Stimulated activated CD4-positive, alpha-beta T cell treated with anti-CD3 and anti-CD28 coated beads, Interleukin-12 subunit alpha, Interleukin-12 subunit beta, amount 100 ng/mL, for 24 hours (primary cell): ENCODE data around the gene PRDM16.

Experiments used
- DNase-seq, 2 experiments: peaks; one replicate each; pipeline ENCODE4 v3.0.0-alpha.2; 2020; ENCODE audit warnings: low read depth in 2 of 2

Gene PRDM16

DNA sequence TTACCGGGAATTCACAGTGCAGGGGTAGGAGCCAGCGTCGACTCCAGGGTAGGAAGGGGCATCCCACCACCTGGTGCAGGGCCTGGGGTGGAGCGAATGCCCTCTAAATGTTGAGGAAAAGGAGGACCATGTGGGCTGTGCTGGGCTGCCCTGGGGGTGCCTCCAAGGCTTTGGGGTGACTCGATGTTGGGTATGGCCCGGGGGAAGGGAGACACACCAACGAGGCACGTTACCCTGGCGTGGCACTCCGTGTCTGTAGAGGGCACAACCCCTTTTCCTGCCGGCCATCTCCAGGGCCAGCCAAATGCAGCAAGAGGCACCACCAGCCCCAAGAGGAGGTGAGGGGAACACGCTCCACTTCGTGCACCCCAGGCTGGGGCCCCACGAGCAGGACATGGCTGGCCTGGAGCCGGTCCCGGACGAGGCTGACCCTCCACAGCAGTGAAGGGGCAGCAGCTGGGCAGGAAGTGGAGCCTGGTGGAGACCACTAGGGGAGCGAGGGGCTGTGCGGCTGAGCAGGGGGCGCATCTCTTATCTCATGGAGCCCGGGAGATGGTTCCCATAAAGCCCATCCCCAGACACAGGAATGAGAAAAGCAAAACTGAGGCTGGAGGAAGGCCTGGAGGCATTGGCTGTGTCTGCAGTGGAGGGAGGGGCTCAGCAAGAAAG, 36.5 kb upstream of the PRDM16 start:
- DNase-seq = no peak

- no peak for DNase-seq
These were observed 35.8 kb upstream of the PRDM16 start for GRCh38 chr1:3033040-3033789.

GRCh38 chr1:3033790-3034090, 35.3 kb upstream of the PRDM16 start:
- DNase-seq = no peak

DNA sequence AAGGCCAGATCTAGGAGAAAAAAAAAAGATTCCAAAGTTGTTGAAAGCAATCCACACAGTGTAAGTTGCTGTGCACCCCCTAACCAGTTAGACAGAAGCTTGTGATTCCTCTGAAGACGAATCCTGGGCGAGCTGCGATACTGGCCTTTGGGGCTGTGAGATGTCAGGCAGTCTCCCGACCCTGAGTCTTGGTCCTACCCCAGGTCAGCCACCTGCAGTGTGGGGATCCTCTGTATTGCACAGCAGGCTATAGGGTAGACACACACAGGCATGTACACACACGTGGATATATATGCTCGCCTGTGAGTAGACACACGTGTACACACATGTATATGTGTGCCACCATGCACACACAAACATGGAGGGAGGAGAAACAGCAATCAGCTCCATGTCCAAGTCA, 34.8 kb upstream of the PRDM16 start:
- DNase-seq = no peak

DNA sequence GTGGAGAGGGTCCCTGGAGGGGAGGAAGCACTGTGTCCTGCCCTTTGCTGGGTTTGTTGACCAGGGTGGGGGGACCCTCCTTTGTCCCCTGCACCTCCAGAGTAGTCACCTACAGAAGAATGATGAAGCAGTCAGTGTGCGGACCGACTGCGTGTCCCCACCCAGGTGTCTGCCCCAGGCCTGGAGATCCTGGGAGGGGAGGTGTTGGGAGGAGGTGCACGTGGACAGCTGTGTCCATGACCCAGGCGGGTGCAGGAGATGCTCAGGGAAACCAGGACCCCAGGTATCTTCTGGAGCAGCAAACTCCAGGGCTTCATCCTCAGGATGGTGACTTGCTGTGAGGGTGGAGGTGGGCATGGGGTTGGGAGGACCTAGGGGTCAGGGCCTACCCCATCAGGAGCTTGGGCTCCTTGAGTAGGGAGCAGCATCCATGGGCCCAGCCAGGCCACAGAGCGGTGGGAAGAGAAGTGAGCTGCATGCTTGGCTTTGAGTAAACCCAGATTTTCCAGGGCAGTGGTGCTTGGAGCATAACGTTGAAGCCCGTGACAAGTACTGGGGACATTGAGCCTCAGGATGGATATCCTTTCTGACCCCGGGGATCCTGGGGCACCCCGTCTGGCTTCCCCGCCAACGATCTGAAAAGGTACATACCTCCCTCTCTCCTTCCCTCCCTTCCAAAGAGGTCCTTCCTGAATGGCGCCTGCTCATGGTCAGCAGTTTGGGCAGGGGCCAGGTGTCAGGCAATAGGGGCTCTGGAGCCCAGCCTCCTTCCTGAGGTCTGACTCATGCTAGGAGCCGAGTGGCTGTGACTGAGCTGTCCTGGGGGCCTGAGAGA, 34.1 kb upstream of the PRDM16 start:
- DNase-seq = no peak

DNA sequence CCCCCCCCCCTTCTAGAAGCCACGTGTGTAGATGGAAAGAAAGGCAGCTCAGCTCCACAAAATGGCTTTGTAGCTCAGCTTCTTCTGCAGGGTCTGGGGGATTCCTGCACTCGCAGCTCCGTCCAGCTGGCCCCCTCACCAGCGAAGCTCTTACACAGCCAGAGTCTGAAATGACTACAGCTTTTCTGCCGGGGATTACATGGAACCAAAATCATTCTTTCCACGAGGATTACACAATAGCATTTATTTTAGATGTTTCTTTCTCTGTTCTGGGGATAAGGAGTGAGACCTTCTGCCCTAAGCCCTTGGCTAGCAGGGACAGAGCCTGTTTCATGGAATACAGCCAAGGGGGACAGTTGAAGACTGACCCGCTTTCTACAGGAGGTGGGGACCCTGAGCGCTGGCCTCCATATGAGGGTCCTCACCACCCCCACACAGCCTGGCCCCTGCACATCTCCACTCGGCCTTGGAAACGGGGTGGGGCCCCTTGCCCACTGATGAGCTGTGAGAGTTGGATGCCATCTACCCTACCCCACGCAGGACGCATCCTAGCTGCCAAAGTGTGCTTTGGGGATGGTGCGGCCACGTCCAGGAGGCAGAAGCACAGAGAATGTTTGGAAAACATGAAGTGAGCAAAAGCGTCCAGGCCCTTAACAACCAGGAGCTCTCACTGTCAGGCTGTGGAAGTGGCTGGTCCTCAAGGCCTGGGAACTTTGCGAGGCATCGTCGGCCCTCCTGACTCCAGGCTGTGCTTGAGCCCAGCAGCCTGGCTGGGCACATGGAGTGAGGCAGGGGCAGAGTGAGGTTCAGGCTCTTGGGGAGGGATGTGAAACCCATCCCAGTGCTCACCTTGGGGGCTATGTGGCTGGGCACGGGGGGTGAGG, 33.2 kb upstream of the PRDM16 start:
- DNase-seq = no peak

GRCh38 chr1:3036447-3037280, 32.3 kb upstream of the PRDM16 start:
- DNase-seq = no peak

GRCh38 chr1:3037281-3038040, 31.5 kb upstream of the PRDM16 start:
- no peak for DNase-seq

DNA sequence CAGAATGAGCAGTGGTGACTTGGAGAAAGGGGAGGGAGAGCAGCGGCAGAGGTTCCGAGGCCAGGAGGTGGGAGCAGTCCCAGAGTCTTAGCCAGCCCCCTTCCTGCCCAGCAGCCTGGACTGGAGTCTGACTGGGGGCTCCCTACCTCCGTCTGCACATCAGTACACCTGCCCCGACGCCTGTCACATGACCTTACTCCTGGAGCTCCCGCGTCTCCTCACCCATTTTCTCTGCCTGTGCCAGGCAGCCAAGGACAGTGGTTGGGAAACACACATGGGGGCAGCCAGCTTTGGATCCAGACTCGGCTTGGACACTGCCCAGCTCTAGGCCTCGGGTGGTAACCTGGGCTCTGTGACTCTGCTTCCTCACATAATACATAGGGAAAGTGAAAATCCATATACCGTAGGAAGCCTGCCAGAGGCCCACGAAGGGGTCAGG, 30.9 kb upstream of the PRDM16 start:
- no peak for DNase-seq

- no peak for DNase-seq
These were observed 30.3 kb upstream of the PRDM16 start for GRCh38 chr1:3038571-3039181.

DNA sequence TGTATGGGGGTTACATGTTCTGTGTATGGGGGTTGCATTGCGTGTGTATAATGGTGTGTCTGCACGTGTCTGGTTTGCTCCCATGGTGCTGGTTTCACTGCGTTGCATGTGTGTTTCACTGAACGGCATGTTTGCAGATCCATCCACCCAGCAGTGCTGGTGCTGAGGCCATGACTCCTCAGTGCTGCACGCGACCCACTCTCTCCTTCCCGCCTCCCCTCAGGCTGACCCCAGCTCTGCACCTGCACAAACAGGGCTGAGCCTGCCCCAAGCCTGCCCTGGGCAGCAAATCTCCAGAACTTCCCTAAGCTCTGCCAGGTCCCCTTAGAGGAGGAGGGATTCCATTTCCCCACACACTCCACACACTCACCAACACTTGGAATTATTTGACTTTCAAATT, 29.0 kb upstream of the PRDM16 start:
- no peak for DNase-seq

- DNase-seq = no peak
These were observed 26.5 kb upstream of the PRDM16 start for GRCh38 chr1:3042481-3042880.

DNA sequence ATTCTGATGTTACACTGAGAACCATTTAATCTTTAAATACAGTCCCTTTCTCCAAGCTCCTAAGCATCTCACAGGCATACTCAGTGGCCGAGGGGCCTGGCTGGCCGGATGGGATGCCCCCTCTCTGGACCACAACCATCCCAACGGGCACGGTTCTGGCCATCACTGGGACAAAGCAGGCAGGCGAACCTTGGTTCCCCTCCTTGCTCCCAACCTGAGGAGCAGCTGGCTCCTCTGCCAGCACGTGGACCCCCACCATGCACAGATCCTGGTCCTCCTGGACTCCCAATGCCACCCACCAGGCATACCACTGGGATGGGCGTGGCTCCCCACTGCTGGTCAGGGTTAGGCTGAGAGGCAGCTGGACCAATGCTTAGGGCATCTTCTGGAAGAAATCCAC, 19.8 kb upstream of the PRDM16 start:
- DNase-seq = no peak

- DNase-seq = no peak
These were observed 19.1 kb upstream of the PRDM16 start for GRCh38 chr1:3049905-3050304.

- no peak for DNase-seq
These were observed 18.4 kb upstream of the PRDM16 start for GRCh38 chr1:3050603-3051002.

DNA sequence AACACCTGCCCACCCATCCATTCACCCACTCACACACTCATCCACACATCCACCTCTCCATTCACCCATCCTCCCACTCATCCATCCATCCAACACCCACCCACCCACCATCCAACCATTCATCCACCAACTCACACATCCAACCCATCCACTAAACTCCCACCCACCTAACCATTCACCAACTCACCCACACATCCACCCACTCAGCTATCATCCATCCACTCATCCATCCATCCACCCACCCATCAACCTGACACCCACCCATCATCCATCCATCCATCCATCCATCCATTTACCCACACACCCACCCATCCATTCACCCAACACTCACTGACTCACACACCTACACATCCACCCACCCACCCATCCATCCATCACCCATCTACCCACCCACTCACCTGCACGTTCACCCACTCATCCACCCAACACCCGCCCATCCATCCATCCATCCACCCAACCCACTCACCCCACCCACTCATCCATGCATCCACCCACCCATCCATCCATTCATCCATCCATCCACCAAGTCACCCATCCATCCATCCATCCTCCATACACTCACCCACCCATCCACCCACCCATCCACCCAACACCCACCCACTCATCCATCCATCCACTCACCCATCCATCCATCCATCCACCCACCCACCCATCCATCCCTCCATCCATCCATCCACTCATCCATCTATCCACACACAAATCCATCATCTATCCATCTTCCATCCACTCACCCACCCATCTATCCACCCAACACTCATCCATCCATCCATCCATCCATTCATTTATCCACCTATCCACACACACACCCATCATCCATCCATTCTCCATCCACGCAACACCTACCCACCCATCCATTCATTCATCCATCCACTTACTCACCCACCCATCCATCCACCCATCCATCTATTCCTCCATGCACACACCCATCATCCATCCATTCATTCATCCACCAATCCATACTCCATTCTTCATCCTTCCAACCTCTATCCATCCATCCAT, 17.4 kb upstream of the PRDM16 start:
- no peak for DNase-seq

DNA sequence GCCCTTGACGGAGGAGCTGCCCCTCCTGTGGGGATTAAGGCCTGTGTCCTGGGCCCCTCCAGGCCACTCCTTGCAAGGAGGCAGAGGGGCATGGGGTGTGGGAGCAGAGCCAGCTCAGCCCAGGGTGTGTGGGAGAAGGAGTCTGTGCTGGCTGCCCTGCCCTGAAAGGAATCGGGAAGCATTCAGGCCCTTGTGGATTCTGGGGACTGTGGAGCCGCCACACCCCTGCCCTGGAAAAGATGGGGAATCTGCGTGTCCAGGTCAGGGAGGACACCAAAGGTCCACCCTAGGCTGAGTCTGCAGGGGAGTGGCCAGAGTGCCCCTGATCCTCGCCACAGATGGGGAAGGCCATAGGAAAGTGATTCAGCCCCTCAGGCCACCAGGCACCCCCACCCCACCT, 16.5 kb upstream of the PRDM16 start:
- DNase-seq = no peak

DNA sequence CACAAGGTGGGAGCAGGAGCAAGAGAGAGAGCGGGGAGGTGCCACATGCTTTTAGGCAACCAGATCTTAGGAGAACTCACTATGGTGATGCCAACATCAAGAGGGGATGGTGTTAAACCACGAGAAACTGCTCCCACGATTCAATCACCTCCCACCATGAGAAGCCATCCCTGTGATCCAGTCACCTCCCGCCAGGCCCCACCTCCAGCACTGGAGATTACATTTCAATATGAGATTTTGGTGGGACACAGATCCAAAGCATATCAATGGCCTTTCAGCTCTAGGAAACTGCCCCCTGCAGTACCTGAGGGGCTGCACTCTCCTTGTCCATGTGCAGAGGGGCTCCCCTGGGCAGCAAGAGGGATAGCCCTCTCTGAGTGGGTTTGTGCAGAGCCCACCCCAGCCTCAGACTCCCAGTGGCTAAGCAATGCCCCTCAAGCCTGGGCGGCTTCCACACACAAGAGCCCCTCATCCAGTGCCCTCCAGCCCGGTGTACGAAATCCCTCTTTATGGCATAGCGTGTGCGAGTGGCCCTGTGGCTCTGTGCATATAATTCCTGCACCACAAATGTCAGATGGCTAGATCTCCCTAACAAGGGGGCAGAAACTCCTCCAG, 15.5 kb upstream of the PRDM16 start:
- no peak for DNase-seq
